ENCODE measurements around the gene LMX1B.

DNA sequence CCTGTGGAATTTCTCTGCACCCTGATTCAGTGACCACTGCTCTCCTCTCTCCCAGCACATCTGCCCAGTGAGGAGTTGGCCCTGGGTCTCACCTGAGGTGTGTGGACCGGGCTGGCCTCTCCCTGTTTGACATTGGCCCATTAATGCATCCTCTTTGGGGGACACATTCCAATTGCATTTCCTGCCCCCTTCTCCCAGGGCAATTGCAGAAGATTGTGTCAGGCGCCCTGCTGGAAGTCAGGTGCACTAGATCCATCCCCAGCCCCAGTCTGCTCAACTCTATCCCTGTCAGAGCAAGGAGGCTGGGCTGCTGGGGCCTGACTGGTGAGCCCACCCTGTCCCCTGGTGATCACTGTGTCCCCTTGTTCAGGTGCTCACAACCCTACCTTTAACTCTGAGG lies 84.5 kb downstream of the LMX1B start:
- TF ChIP-seq, protein P1, sequence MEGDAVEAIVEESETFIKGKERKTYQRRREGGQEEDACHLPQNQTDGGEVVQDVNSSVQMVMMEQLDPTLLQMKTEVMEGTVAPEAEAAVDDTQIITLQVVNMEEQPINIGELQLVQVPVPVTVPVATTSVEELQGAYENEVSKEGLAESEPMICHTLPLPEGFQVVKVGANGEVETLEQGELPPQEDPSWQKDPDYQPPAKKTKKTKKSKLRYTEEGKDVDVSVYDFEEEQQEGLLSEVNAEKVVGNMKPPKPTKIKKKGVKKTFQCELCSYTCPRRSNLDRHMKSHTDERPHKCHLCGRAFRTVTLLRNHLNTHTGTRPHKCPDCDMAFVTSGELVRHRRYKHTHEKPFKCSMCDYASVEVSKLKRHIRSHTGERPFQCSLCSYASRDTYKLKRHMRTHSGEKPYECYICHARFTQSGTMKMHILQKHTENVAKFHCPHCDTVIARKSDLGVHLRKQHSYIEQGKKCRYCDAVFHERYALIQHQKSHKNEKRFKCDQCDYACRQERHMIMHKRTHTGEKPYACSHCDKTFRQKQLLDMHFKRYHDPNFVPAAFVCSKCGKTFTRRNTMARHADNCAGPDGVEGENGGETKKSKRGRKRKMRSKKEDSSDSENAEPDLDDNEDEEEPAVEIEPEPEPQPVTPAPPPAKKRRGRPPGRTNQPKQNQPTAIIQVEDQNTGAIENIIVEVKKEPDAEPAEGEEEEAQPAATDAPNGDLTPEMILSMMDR (conservative IDR thresholded peaks at IDR 0.05): no peak
- TF ChIP-seq ZFX (IDR thresholded peaks at IDR 0.05): no peak

Data from C4-2B (cell line).